ENCODE results near the gene STAT3.
"Not testable (repeated sequence)": the region's sequence is repeated elsewhere in the genome, so short reads cannot be mapped to it uniquely, and the experiment has no call there.

The STAT3 gene

GRCh38 chr17:42365136-42365535 is 23.1 kb downstream of the STAT3 start:
- DNase-seq (ENCODE audit: low read depth) = peak; percentile 80
- no peak overlapping the region for H3K4me3 ChIP-seq (ENCODE audit: control insufficient read depth, low read depth, low read length)
- TF ChIP-seq, protein P1, sequence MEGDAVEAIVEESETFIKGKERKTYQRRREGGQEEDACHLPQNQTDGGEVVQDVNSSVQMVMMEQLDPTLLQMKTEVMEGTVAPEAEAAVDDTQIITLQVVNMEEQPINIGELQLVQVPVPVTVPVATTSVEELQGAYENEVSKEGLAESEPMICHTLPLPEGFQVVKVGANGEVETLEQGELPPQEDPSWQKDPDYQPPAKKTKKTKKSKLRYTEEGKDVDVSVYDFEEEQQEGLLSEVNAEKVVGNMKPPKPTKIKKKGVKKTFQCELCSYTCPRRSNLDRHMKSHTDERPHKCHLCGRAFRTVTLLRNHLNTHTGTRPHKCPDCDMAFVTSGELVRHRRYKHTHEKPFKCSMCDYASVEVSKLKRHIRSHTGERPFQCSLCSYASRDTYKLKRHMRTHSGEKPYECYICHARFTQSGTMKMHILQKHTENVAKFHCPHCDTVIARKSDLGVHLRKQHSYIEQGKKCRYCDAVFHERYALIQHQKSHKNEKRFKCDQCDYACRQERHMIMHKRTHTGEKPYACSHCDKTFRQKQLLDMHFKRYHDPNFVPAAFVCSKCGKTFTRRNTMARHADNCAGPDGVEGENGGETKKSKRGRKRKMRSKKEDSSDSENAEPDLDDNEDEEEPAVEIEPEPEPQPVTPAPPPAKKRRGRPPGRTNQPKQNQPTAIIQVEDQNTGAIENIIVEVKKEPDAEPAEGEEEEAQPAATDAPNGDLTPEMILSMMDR (conservative IDR thresholded peaks at IDR 0.05; ENCODE audit: control insufficient read depth, insufficient read depth, low read depth, low read length) = no peak

GRCh38 chr17:42363767-42364585 is 24.3 kb downstream of the STAT3 start:
- TF ChIP-seq, protein P1 (conservative IDR thresholded peaks at IDR 0.05; ENCODE audit: control insufficient read depth, insufficient read depth, low read depth, low read length) = no peak
- peak; percentile 57 for DNase-seq (ENCODE audit: low read depth)
- H3K4me3 ChIP-seq (ENCODE audit: control insufficient read depth, low read depth, low read length) = no peak overlapping the region

- DNase-seq (ENCODE audit: low read depth) = no peak
- TF ChIP-seq, protein P1 (conservative IDR thresholded peaks at IDR 0.05; ENCODE audit: control insufficient read depth, insufficient read depth, low read depth, low read length) = no peak
- H3K4me3 ChIP-seq (ENCODE audit: control insufficient read depth, low read depth, low read length) = no peak overlapping the region
Observed at GRCh38 chr17:42363231-42363630, 25.0 kb downstream of the STAT3 start.

GRCh38 chr17:42362245-42362961 is 25.8 kb downstream of the STAT3 start:
- no peak for DNase-seq (ENCODE audit: low read depth)
- no peak overlapping the region for H3K4me3 ChIP-seq (ENCODE audit: control insufficient read depth, low read depth, low read length)
- TF ChIP-seq, protein P1 (conservative IDR thresholded peaks at IDR 0.05; ENCODE audit: control insufficient read depth, insufficient read depth, low read depth, low read length) = no peak

DNA sequence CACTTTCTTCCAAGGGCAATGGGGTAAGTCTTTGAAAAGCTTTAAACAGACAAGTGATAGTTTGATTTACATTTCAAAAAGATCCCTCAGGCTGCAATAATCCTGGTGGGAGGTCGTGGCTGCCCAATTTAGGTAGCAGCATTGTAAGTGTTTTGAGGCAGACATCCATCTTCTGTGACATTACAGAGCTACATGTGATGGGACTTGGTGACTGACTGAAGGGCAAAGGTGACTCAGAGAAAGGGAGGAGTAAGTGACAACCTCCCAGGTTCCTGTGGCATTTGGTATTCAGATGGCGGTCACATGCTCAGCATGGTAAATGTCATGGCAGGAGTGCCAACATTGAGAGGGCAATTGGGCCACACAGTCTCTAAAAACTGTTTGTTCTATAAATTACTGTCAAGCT is 26.5 kb downstream of the STAT3 start:
- no peak overlapping the region for H3K4me3 ChIP-seq (ENCODE audit: control insufficient read depth, low read depth, low read length)
- TF ChIP-seq, protein P1 (conservative IDR thresholded peaks at IDR 0.05; ENCODE audit: control insufficient read depth, insufficient read depth, low read depth, low read length) = no peak
- no peak for DNase-seq (ENCODE audit: low read depth)

DNA sequence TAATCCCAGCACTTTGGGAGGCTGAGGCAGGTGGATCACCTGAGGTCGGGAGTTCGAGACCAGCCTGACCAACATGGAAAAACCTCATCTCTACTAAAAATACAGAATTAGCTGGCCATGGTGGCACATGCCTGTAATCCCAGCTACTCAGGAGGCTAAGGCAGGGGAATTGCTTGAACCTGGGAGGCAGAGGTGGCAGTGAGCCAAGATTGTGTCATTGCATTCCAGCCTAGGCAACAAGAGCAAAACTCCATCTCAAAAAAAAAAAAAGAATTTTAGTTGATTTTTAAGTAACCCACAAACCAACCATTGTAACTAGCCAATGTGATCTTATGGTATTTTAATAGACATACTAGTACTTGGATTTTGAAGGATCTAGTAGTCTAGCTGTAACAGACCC is 27.9 kb downstream of the STAT3 start:
- not testable (repeated sequence) for DNase-seq (ENCODE audit: low read depth); H3K4me3 ChIP-seq (ENCODE audit: control insufficient read depth, low read depth, low read length)

DNA sequence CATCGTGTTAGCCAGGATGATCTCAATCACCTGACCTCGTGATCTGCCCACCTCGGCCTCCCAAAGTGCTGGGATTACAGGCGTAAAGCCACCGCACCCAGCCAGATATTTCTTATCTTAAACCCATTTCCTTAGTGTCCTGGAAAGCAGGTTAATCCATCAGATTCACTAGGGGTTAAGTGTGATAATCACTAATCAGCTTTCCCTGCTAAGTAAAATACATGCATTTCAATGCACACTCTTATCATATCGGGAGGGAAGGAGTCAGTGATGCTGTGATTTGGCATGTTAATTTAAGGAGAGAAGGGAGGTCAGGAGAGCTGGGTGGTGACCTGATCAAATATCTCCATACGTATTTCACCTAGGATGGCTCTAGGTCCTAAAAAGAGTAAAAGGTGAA is 29.1 kb downstream of the STAT3 start:
- TF ChIP-seq, protein P1 (conservative IDR thresholded peaks at IDR 0.05; ENCODE audit: control insufficient read depth, insufficient read depth, low read depth, low read length) = no peak
- DNase-seq (ENCODE audit: low read depth) = no peak
- H3K4me3 ChIP-seq (ENCODE audit: control insufficient read depth, low read depth, low read length) = no peak overlapping the region

All from fibroblast of mammary gland (primary cell).